HG03378 (cell line): ENCODE results near the gene ACOT13.
"Not testable (repeated sequence)": the region's sequence is repeated elsewhere in the genome, so short reads cannot be mapped to it uniquely, and the experiment has no call there.

Experiments
- ATAC-seq: cut with Tn5 transposase; IDR thresholded peaks from one replicate; pipeline ENCODE4 v1.9.1; 2021; ENCODE audit warnings: mild to moderate bottlenecking, moderate library complexity; ENCODE audit not compliant: unreplicated experiment

ACOT13 gene

DNA sequence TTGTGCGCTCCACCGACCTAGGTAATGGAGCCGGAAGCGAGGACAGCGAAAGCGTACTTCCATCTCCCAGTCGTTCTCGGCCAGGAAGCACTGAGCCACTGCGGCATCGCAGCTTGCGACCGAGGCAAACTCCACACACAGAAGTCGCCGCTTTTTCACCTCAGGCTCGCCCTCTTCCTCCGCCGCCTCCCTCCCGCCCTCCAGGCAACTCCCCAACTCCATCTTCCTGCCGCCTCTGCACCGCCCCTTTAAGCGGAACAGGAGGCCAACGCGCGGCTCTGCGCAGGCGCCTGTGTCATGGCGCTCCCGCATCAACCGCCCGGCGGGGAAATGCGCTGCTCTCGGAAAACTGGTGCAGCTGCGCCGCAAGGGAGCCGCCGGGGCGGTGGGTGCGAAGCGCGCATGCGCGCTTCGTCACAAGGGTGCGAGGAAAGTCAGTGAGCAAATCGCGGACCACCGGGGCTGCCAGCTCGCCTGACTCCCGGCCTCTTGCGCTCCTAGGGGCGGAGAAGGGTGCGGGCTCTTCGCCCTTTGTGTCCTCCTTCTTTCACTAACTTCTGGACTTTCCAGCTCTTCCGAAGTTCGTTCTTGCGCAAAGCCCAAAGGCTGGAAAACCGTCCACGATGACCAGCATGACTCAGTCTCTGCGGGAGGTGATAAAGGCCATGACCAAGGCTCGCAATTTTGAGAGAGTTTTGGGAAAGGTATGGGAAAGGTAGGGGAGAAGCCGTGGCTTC is at the start of gene ACOT13, which contains the start of gene TDP2:
TSS of gene ACOT13 (plus strand) at position 437 of the 737 bp plus-strand sequence. CDS start at position 624, 187 bp downstream.
TSS of gene TDP2 (minus strand) at position 259 of the 737 bp plus-strand sequence. CDS start at position 222, 37 bp downstream.
- ATAC-seq, result peak; percentile 93

DNA sequence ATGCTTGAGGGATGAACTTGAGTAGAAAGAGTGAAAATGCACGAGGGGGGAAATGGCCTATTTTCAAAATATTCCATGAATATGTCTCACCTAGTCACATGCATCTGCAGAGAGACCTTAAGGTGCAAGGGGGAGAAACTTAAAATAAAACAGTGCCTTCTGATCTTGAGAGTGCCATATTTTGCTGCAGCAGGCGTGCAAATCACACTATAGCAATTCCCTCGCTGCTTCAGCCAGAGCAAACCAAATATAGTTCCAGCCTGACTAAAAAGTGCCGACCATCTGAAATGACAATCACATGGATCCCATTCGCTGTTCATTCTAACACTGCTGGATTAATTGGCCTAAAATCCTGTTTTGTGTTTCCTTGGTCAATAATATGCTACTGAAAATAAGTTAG is 47.2 kb upstream of the ACOT13 start:
- ATAC-seq, result no peak

DNA sequence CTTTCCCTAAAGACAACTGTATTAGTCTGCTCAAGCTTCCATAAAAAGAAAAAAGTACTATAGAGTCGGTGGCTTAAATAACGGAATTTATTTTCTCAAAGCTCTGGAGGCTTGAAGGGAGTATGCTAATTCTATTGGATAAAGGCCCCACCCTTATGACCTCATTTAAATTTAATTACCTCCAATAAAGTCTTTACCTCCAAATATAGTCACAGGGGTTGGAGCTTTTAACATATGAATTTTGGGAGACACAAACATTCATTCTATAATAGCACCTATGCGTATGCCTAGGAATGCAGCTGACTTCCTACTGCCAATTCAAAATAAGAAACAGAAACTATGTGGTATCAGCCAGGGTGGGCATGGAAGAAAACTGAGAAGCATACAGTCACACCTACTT is 46.2 kb upstream of the ACOT13 start:
- no peak for ATAC-seq

DNA sequence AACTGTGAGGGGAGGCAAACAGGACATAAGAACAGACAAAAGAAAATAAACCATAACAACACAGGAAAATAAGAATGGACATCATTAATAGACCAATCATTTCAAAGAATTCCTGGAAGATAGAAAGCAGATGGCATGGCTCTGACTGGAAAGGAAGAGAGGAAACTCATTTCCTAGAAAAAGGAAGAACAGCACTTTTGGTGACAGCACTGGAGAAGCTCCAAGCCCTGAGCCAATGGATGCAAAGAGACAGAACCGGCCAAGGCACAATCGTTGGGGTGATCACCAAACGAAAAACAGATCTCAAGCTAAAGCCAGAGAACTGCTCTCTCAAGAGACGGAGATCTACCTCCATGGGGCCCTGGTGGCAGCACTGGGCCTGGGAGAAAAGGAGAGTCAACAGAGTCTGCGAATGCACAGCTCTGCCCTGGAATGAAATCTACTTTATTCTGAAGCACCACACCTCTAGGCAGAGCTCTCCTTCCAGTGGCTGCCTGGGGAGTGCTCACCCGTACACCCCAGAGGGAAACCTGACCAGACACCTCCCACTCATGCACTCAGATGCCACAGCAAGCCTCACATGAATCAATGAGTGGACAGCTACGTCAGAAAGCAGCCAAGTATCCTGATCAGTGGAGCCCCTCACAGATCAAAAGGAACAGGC is 45.1 kb upstream of the ACOT13 start:
- no peak for ATAC-seq

DNA sequence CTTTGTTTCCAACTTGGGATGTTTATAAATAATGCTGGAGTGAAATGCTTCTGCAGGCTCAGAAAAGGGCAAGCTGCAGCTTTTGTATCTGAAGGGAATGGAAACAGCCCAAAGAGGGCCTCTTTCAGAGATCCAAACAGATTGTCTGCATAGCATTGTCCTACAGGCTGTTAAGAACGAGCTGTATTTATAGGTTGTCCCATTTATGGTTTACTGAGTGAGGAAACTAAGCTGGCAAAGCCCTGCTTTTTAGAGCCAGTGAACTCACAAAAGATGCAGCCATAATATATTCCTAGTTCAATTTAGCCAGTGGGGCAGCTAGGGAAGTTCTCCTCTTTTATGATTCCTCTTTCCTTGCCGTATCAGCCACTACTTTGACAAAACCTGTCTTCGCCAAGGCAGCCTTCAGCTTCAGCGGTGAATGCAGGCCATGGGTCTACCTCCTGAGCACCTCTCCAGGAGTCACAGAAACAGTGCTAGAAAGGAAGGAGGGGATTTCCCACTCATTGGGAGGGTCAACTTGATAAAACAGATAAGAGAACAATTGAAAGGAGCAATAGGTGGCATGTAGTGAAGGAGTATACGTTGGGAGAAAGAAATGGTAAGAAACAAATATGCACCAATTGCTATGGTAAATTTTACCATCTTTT is 35.9 kb upstream of the ACOT13 start:
- ATAC-seq, result no peak

DNA sequence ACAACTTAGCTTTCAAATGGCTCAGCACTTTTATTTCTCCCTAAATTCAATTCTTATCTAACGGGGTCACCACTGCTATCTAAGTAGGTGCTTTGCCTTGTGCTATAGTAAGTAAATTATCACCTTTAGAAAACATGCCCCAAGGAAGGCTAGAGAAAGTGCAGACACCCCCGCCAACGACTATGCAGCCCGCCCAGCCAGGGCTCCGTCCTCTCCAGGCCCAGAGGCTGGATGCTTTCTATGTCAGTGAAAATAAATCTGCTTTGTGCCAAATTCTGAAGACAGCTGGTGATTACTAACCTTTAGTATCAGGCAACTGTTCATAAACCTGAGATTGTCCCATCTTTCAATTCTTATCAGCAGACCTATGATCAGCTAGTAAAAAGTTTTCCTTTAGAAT is 35.2 kb upstream of the ACOT13 start:
- no peak for ATAC-seq

DNA sequence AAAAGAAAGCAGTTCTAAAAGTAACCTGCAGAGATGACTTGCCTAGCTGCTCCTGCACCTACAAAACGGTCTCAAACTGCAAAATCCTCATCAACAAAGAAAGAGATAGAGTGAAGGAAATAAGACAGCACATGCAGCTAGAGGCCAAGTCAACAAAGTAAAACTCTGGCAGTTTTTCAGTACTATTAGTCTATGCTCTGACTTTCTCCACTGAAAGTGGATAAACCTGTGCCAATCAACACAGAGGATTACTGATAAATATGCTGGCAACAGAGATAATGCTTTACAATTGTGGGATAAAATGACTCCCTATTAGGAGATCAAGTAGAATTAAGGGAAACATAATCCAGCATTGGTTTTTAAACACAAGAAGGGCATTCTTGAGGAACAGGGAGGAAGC is 34.3 kb upstream of the ACOT13 start:
- no peak for ATAC-seq

DNA sequence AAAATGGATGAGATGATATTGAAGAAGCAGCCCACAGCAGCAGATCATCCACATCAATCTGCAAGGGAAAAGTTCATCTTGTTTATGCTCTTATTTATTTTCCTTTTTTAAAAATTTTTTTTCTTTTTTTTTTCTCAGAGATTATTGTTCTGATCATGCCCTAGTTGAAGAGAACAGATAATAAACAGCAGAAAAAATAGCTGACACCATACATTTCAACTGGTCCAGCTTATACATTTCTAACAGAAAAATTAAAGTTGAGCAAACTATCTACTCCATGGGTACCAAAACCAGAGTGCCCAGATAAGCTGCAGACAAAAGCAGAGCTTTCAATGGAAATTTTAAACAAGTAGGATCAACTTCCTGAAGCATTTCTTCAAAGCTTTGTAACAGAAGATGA is 30.2 kb upstream of the ACOT13 start:
- no peak for ATAC-seq

DNA sequence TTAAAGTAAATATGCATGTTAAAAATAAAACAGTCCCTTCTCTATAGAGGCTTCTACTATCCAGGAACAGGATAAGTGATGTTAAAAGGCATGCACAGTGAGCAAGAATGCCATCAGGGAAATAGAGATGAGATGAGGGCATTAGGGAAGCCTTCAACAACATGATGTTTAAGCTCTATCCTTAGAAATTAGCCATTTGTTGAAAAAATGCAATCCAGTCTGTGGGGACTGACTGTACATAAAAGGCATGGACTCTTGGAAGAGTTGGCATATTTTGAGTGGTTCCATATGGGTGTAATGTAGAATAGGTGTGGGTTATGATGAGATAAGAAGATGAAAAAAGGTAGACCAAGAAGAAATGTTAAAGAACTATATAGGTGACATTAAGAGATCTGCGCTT is 26.7 kb upstream of the ACOT13 start:
- ATAC-seq, result no peak

DNA sequence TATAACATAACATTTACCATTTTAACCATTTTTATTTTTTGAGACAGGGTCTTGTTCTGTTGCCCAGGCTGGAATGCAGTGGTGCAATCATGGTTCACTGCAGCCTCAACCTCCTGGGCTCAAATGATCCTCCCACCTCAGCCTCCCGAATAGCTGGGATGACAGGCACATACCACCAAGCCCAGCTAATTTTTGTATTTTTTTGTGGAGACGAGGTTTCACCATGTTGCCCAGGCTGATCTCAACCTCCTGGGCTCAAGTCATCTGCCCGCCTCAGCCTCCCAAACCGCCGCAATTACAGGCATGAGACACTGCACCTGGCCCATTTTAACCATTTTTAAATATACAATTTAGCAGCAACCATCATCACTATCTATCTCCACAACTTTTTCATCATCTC is 26.2 kb upstream of the ACOT13 start:
- ATAC-seq, result not testable (repeated sequence)

DNA sequence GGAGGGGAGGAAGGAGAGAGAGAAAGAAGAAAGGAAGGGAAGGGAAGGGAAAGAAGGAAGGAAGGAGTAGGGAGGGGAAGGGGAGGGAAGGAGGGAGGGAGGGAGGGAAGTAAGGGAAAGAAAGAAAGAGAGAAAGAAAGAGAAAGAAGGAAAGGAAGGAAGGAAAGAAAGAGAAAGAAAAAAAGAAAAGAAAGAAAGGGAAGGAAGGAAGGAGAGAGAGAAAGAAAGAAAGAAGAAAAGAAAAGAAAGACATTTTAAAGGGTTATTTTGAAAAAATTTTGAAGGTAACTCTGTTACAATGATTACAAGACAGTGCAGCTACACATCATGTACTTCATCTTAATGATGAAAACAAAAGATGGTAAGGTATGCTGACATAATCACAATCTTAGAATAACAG is 24.8 kb upstream of the ACOT13 start:
- ATAC-seq, result no peak

DNA sequence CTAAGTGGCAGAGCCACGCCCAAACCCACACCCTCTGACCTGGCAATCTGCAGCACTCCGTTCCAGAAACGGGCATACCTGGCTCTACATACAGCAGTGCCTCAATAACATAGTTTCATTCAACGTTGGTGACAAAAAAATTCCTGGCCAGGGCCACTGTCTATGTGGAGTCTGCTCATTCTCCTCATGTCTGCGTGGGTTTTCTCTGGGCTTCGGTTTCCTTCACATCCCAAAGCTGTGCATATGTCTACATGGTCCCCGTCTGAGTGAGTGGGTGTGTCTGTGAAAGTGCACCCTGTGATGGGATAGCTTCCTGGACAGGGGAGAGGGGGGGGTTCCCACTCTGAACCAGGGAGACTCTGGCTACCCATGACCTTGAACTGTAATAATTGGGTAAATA is 23.0 kb upstream of the ACOT13 start:
- ATAC-seq, result no peak

DNA sequence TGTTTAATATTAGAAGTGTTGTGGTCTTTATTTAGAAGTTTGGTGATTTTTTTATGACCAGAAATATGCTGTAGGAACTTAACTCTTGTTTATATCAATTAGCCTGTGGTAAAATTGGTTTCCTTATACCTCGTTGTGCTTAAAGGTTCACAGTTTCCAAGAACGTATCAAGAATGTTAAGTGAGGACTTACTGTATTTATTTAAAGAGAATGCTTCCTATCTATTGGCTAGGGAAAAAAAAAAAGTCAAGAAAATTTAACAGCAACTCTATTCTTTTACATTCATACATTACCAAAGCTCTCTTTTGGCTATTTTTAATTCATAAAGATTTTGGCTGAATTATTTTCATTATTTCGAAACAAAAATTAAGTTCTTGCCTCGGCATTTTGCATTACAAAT is 22.5 kb upstream of the ACOT13 start:
- ATAC-seq, result no peak

DNA sequence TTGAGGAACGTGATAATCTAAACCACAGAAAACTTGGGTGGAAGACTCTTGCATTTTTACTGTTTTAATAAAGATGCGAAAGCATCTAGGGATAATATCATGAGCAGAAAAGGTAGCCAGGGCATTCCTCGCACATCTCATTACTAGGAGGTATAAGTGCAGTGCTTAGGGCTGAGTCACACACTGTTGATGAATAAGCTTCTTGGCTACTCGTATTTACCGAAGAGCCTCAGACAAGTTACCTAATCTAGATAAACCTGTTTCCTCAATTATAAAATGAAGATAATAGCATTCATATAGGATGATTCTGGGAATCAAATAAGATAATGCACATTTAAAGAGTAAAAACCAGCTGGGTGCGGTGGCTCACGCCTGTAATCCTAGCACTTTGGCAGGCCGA is 20.1 kb upstream of the ACOT13 start:
- ATAC-seq, result no peak

DNA sequence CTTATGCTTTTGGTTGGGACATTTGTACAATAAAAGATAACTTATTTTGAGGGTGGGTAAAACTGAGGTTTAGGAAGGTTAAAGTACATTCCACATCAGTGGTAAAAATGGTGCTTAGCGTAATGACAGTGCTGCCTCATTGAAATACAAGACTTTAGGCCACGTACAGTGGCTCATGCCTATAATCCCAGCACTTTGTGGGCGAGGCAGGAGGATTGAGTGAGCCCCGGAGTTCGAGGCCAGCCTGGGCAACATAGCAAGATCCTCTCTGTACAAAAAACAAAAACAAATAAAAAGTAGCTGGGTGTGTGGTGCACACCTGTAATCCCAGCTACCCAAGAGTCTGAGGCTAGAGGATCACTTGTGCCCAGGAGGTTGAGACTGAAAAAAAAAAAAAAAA is 18.6 kb upstream of the ACOT13 start:
- no peak for ATAC-seq

DNA sequence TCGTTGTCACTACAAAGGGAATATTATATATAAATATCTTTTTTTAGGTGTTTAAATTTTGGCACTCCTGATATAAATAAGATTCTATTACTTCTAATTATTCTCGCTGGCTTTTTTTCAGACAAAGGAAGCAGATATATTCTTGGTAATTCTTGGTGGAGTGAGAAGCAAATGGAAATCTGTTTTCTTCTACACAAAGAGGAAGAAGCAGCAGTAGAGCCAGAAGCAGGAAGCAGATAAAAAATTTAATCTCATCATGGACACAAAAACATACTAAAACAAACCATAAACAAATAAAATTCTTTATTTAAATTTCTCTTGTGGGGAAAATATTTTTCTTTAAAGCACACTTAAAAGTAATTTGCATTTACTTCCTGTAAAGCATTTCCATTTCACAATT is 17.2 kb upstream of the ACOT13 start:
- no peak for ATAC-seq

DNA sequence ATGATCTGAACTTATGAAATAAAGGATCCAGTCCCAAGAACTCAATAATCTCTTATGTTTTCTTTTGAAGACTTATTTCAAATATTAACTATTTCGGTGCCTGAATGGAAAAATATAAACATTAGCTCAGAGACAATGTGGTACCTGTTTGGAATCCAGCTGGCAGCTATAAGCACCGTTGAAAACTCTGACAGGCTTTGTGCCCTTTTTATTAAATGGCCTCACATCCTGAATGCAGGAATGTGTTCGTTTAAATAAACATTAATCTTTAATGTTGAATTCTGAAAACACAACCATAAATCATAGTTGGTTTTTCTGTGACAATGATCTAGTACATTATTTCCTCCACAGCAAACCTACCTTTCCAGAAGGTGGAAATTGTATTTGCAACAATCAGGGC is 16.5 kb upstream of the ACOT13 start:
- ATAC-seq, result no peak

DNA sequence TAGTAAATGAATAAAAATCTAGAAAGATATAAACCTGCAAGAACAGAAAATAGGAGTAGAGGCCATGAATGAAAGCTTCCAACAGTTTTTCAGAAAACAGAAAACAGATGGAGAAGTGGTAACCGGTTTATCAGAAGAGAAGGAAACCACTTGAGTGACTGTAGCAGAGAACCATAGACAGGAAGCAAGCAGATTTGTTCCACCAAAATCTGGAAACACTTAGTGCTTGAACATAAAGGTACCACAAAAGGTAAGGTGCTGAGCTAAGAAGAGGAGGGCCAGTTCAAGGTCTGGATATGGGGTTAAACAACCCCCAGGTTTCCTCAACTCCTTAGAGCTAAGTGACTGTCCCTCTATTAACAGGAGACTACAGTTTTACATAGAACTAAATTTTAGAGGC is 11.7 kb upstream of the ACOT13 start:
- ATAC-seq, result no peak

DNA sequence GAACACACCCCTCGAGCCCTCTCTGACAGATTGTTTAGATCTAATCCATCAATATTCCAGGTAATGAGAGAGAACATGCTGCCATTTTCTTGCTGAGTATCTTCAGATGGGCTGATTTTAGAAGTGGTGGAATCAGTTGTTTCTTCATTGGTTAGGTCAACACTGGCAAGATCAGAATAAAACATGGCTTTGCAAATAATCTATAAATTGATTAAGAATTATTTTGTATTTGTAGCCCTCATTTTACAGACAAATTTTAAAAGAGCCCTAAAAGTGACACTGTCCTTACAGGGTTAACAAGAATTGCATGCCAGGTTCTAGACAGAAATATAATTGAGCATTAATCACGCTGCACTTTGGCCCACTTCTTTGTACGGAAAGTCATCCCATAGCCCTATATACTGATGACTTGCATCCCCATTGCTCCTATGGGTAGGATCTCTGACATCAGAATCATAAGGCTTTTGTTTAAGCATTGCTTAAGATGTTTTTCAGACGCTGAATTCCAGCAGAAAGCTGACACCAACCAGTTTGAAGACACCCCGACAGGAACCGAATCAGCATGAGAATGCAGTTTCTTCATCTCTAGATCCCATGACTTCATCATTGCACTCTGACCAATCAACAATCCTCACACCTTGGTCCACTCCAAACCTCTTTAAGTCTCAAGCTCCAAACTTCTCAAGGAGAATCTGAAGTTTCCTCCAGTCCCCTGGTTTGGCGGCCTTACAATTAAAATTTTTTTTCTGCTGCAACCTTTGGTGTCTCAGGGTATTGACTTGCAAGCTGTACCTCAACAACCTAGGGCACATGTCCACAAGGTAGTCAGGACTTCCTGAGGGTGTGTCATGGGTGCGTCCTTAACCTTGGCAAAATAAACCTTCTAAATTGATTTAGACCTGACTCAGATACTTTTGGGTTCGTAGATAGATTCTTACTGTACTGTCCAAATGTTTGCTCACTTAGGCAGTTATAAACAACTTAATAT is 8.0 kb upstream of the ACOT13 start:
- ATAC-seq, result no peak

DNA sequence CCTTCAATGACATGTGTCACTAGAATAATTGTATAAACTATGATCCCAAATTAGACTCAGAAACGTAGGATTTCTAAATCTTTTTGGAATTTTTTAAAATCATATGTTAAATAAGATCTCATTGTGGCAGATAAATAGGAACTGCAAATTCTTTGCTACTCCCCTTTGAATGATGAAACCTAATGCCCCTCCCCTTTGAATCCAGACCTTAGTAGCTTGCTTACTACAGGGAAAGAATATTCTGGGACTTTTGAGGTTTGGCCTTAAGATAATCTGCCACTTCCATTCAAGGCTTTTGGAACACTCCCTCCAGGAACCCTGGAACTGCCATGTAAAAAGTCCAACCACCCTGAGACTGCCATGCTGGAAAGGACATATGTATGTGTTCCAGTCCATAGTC is 7.3 kb upstream of the ACOT13 start:
- ATAC-seq, result no peak

DNA sequence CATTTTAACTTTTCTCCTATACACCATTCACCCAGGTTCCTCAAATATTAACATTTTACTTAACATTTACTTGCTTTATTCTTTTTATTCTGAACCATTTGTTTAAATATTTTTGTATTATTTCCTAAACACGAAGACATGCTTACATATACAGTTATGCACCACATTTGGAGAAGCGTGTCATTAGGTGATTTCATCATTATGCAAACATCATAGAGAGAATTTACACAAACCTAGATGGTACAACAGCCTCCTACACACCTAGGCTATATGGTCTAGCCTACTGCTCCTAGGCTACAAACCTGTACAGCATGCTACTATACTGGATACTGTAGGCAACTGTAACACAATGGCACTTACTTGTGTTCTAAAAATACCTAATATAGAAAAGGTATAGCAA is 6.8 kb upstream of the ACOT13 start:
- ATAC-seq, result no peak
